Astrocyte of the hippocampus (primary cell): ENCODE results near the gene PRXL2B.
"Not testable (repeated sequence)": the region's sequence is repeated elsewhere in the genome, so short reads cannot be mapped to it uniquely, and the experiment has no call there.

Source experiments
- DNase-seq: peaks from one replicate; pipeline ENCODE4 v3.0.0; 2011; ENCODE audit warnings: low read depth, low spot score

The PRXL2B gene

GRCh38 chr1:2564006-2564814 lies 22.4 kb upstream of the PRXL2B start:
- no peak for DNase-seq

- no peak for DNase-seq
Measured at GRCh38 chr1:2564815-2565374, 21.7 kb upstream of the PRXL2B start.

- peak; percentile 75 for DNase-seq
Measured at GRCh38 chr1:2566101-2567045, 20.2 kb upstream of the PRXL2B start.

GRCh38 chr1:2567083-2567679 lies 19.4 kb upstream of the PRXL2B start:
- no peak for DNase-seq

GRCh38 chr1:2568187-2568816 lies 18.3 kb upstream of the PRXL2B start:
- not testable (repeated sequence) for DNase-seq

GRCh38 chr1:2569060-2569459 lies 17.5 kb upstream of the PRXL2B start:
- DNase-seq = no peak

- not testable (repeated sequence) for DNase-seq
Measured at GRCh38 chr1:2569703-2570102, 16.9 kb upstream of the PRXL2B start.

- no peak for DNase-seq
Measured at GRCh38 chr1:2570332-2570731, 16.2 kb upstream of the PRXL2B start.

GRCh38 chr1:2571348-2571747 lies 15.2 kb upstream of the PRXL2B start:
- DNase-seq = no peak

GRCh38 chr1:2573250-2573920 lies 13.2 kb upstream of the PRXL2B start:
- no peak for DNase-seq

- no peak for DNase-seq
Measured at GRCh38 chr1:2574350-2574749, 12.2 kb upstream of the PRXL2B start.

- DNase-seq = no peak
Measured at GRCh38 chr1:2575801-2576663, 10.5 kb upstream of the PRXL2B start.

- not testable (repeated sequence) for DNase-seq
Measured at GRCh38 chr1:2577565-2578075, 9.0 kb upstream of the PRXL2B start.

GRCh38 chr1:2578758-2579118 lies 7.8 kb upstream of the PRXL2B start:
- no peak for DNase-seq

- DNase-seq = no peak
Measured at GRCh38 chr1:2580691-2581090, 5.9 kb upstream of the PRXL2B start.

GRCh38 chr1:2582391-2582790 lies 4.2 kb upstream of the PRXL2B start:
- no peak for DNase-seq

- no peak for DNase-seq
Measured at GRCh38 chr1:2583331-2583791, 3.2 kb upstream of the PRXL2B start.

- no peak for DNase-seq
Measured at GRCh38 chr1:2583871-2584351, 2.7 kb upstream of the PRXL2B start.

- no peak for DNase-seq
Measured at GRCh38 chr1:2584686-2585317, 1.8 kb upstream of the PRXL2B start.
